ENCODE results near the gene COX4I2. TPM values are rescaled to one million over a fixed set of nuclear protein-coding genes. Genes with fewer than 3 reads are reported as not detected.

COX4I2 gene
- polyA plus RNA-seq, 1 donor from 2014 or later, result not detected

GRCh38 chr20:31593221-31594001 lies 44.3 kb upstream of the COX4I2 start:
- Histone ChIP-seq H3K27ac (ENCODE audit: low read length) (no peak overlapping the region), H3K9me2 (ENCODE audit: insufficient read depth, low read length) (no peaks in the 10 kb centered on the region), H4K20me1 (ENCODE audit: insufficient read depth) (no peaks in the 10 kb centered on the region), H3K4me3 (ENCODE audit: low read length) (no peak overlapping the region), H3F3A (ENCODE audit: insufficient read depth, low read length, poor library complexity, severe bottlenecking) (no peaks in the 10 kb centered on the region), H3K27me3 (ENCODE audit: insufficient read depth, low read depth, low read length) (peaks cover 5% of the 10 kb centered on the region), H3K4me2 (ENCODE audit: low read length) (no peak overlapping the region), H2AFZ (ENCODE audit: low read depth, low read length) (no peak overlapping the region), H3K9me3 (ENCODE audit: low read length) (no peaks in the 10 kb centered on the region), H3K36me3 (ENCODE audit: insufficient read depth, low read length) (no peaks in the 10 kb centered on the region), H3K79me2 (replicated peaks; ENCODE audit: insufficient read depth, low read length) (no peaks in the 10 kb centered on the region), H3K9ac (ENCODE audit: low read length) (no peak overlapping the region)
- TF ChIP-seq REST (IDR thresholded peaks at IDR 0.05; ENCODE audit: borderline replicate concordance) (no peak), SMC3 (conservative IDR thresholded peaks at IDR 0.05; ENCODE audit: poor library complexity) (no peak), TAF1 (IDR thresholded peaks at IDR 0.05; ENCODE audit: low read depth) (no peak), EZH2 (IDR thresholded peaks at IDR 0.05; ENCODE audit: borderline replicate concordance, insufficient read depth, low read length, poor library complexity, severe bottlenecking) (no peak), POLR2AphosphoS5 (IDR thresholded peaks at IDR 0.05) (no peak), CTCF (IDR thresholded peaks at IDR 0.05; ENCODE audit: poor library complexity, severe bottlenecking) (no peak), MXI1 (conservative IDR thresholded peaks at IDR 0.05; ENCODE audit: poor library complexity, severe bottlenecking) (no peak), EP300 (conservative IDR thresholded peaks at IDR 0.05; ENCODE audit: poor library complexity, severe bottlenecking) (no peak), RAD21 (conservative IDR thresholded peaks at IDR 0.05) (no peak)

- H3K4me3 ChIP-seq (ENCODE audit: low read length), result no peak overlapping the region
- TF ChIP-seq RAD21 (conservative IDR thresholded peaks at IDR 0.05) (no peak), EZH2 (IDR thresholded peaks at IDR 0.05; ENCODE audit: borderline replicate concordance, insufficient read depth, low read length, poor library complexity, severe bottlenecking) (no peak), CTCF (IDR thresholded peaks at IDR 0.05; ENCODE audit: poor library complexity, severe bottlenecking) (no peak), POLR2AphosphoS5 (IDR thresholded peaks at IDR 0.05) (no peak), TAF1 (IDR thresholded peaks at IDR 0.05; ENCODE audit: low read depth) (no peak), EP300 (conservative IDR thresholded peaks at IDR 0.05; ENCODE audit: poor library complexity, severe bottlenecking) (no peak), REST (IDR thresholded peaks at IDR 0.05; ENCODE audit: borderline replicate concordance) (no peak), MXI1 (conservative IDR thresholded peaks at IDR 0.05; ENCODE audit: poor library complexity, severe bottlenecking) (no peak)
- no peaks in the 10 kb centered on the region for H3K79me2 ChIP-seq (replicated peaks; ENCODE audit: insufficient read depth, low read length)
- H3K9me2 ChIP-seq (ENCODE audit: insufficient read depth, low read length), result no peaks in the 10 kb centered on the region
- no peak overlapping the region for H3K9ac ChIP-seq (ENCODE audit: low read length)
- H3K4me2 ChIP-seq (ENCODE audit: low read length), result no peak overlapping the region
- no peaks in the 10 kb centered on the region for H4K20me1 ChIP-seq (ENCODE audit: insufficient read depth)
- H2AFZ ChIP-seq (ENCODE audit: low read depth, low read length), result no peak overlapping the region
- no peaks in the 10 kb centered on the region for H3K36me3 ChIP-seq (ENCODE audit: insufficient read depth, low read length)
- H3K9me3 ChIP-seq (ENCODE audit: low read length), result no peaks in the 10 kb centered on the region
- H3K27me3 ChIP-seq (ENCODE audit: insufficient read depth, low read depth, low read length), result no peaks in the 10 kb centered on the region
- H3F3A ChIP-seq (ENCODE audit: insufficient read depth, low read length, poor library complexity, severe bottlenecking), result no peaks in the 10 kb centered on the region
- no peak overlapping the region for H3K27ac ChIP-seq (ENCODE audit: low read length)
Observed at GRCh38 chr20:31594002-31594557, 43.6 kb upstream of the COX4I2 start.

Data from neural cell (in vitro differentiated cells).